NB4 (cell line): ENCODE data around the gene FAM20A.

Experiments used
- POLR2A ChIP-seq: IDR thresholded peaks from 2 replicates; pipeline ENCODE4 v1.6.1; 2011; ENCODE audit warnings: mild to moderate bottlenecking; ENCODE audit not compliant: insufficient read length; ENCODE audit errors: extremely low read depth
- TF ChIP-seq, protein P1 (sequence below): IDR thresholded peaks from 2 replicates; pipeline ENCODE4 v1.6.1; 2011; ENCODE audit warnings: low read depth, low read length
- TF ChIP-seq, protein P2 (sequence below): IDR thresholded peaks from one replicate; pipeline ENCODE4 v1.5.1; 2012; ENCODE audit warnings: low read depth, low read length

DNA sequence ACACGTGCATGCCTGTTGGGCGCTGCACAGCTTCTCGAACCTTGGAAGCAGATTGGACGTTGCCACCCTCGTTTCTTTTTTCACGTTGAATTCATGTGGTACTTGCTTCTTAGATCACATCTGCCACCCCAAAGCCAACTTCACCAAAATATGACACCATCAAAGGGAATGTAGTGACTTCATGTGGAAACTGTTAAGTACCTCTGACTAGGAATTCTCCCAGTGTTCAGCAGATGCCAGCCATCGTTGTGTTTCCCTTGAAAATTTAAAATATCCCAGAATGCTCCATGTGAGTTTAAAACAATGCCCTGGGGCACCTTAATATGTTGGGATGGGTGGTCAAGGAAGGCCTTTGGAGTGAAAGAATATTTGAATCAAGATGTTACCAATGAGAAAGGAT is 22.6 kb upstream of the FAM20A start:
- TF ChIP-seq, protein P1, sequence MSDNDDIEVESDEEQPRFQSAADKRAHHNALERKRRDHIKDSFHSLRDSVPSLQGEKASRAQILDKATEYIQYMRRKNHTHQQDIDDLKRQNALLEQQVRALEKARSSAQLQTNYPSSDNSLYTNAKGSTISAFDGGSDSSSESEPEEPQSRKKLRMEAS: no peak
- TF ChIP-seq POLR2A: no peak
- TF ChIP-seq, protein P2, sequence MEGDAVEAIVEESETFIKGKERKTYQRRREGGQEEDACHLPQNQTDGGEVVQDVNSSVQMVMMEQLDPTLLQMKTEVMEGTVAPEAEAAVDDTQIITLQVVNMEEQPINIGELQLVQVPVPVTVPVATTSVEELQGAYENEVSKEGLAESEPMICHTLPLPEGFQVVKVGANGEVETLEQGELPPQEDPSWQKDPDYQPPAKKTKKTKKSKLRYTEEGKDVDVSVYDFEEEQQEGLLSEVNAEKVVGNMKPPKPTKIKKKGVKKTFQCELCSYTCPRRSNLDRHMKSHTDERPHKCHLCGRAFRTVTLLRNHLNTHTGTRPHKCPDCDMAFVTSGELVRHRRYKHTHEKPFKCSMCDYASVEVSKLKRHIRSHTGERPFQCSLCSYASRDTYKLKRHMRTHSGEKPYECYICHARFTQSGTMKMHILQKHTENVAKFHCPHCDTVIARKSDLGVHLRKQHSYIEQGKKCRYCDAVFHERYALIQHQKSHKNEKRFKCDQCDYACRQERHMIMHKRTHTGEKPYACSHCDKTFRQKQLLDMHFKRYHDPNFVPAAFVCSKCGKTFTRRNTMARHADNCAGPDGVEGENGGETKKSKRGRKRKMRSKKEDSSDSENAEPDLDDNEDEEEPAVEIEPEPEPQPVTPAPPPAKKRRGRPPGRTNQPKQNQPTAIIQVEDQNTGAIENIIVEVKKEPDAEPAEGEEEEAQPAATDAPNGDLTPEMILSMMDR: no peak
